HG03108 (cell line): ENCODE data around the gene INTU.

Source experiments
- ATAC-seq: cut with Tn5 transposase; IDR thresholded peaks from one replicate; pipeline ENCODE4 v1.9.1; 2021; ENCODE audit warnings: moderate library complexity; ENCODE audit not compliant: unreplicated experiment

INTU gene

DNA sequence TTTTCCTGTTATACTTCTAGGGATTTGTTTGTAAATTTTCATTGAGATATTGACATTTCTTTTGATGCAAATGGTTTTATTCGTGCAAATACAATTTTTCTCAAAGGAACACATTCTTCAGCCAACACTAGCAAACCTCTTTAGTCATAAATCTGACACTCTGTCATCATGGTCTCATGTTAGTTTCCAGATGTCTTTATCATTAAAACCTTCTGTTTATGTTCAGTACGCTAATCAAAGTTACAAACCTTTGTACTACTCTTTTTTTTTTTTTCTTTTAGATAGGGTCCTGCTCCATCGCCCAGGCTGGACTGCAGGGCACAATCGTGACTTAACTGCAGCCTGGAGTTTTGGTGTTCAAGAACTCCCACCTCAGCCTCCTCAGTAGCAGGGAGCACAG is 104.5 kb downstream of the INTU start:
- no peak for ATAC-seq

DNA sequence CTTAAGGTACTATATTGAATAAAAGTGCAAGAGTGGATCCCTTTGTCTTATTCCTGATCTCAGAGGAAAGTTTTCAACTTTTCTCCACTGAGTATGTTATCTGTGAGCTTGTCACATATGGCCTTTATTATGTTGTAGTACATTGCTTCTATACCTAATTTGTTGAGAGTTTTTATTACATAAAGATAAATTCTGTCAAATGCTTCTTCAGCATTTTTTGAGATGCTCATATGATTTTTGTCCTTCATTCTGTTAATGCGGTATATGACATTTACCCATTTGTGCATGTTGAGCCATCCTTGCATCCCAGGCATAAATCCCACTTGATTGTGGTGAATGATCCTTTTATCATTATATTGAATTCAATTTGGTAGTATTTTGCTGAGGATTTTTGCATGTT is 108.5 kb downstream of the INTU start:
- ATAC-seq, result no peak

DNA sequence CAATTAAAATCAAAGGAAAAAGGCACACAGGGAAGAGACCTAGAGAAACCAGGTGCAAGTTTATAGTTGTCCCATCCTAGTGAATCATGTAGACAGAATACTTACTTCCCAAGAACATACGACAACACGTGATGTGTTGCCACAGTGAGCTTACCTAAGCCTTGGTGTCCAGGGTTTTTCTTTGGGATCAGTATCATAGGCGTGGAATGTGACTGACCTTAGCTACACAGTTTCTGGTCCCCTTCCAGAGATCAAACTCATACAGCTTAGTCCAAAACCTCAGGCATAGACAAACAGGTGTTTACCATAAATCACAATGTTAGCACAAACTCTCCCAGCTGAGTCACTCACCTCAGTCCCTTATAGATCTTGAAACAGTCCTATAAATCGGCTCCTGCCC is 115.1 kb downstream of the INTU start:
- no peak for ATAC-seq

GRCh38 chr4:127748957-127749356 is 116.2 kb downstream of the INTU start:
- no peak for ATAC-seq

DNA sequence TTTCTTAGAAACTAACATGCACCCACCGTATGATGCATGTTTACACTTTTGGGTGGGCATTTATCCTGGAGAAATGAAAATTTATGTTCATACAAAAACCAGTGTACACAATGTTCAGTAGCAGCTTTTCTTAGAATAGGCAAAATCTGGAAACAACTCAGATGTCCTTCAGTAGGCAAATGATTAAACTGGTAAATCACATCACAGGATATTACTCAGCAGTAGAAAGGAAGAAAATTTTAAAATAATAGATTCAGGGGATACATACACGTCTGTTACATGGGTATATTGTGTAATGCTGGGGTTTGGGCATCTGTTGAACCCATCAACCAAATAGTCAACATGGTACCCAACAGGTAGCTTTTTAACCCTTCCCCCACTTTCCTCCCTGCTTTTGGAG is 124.1 kb downstream of the INTU start:
- ATAC-seq, result no peak

DNA sequence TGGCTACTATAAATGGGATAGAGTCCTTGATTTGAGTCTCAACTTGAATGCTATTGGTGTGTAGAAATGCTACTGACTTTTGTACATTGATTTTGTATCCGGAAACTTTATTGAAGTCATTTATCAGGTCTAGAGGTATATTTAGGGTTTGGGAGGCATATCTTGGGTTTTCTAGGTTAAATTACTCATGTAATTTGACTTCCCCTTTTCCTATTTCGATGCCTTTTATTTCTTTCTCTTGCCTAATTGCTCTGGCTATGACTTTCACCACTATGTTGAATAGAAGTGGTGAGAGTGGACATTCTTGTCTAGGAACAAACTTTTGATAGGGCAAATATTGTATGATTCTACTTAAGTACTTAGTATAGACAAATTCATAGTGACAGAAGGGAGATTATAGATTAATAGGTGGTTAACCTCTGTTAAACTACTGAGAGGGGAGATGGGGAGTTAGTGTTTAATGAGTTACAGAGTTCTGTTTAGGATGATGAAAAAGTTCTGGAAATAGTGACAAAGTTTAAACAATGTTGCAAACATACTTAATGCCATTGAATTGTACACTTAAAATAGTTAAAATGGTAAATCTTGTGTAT is 126.6 kb downstream of the INTU start:
- ATAC-seq, result peak; percentile 77

DNA sequence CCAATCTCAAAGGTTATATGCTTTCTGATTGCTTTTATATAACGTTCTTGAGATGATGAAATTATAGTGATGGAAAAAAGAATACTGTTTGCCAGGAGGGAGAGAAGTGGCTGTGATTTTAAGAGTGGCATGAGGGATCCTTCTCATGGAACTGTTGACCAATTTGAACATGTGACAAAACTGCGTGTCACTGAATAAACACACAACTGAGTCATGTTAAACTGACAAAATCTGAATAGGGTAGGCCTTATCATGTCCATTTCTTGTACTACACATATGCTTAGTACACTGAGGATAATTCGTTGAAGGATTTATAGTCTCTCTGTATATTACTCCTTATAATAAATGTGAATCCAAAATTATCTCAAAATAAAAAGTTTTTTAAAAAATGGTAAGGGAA is 127.1 kb downstream of the INTU start:
- no peak for ATAC-seq

- ATAC-seq, result no peak
Measured at GRCh38 chr4:127771535-127772275, 138.9 kb downstream of the INTU start.

GRCh38 chr4:127772769-127773671 is 140.3 kb downstream of the INTU start:
- ATAC-seq, result no peak

- ATAC-seq, result no peak
Measured at GRCh38 chr4:127775843-127776242, 143.1 kb downstream of the INTU start.
